ENCODE data around the gene CRTAP. TPM values are rescaled to one million over a fixed set of nuclear protein-coding genes. Genes with fewer than 3 reads are reported as not detected.

Gene CRTAP
- total RNA-seq, 4 donors from 2014 or later, result 174 to 687 (median 286) TPM

- intact Hi-C loops (cut with DNase I; ENCODE audit: low total_unique reads), result no loop called here
- Histone ChIP-seq H3K4me1 (no peaks in the 10 kb centered on the region), H3K4me3 (no peak overlapping the region), H3K27me3 (no peaks in the 10 kb centered on the region), H3K36me3 (no peaks in the 10 kb centered on the region), H3K27ac (no peak overlapping the region), H3K9me3 (no peaks in the 10 kb centered on the region)
- TF ChIP-seq POLR2A (IDR thresholded peaks at IDR 0.05), result no peak
- no peak for DNase-seq
Measured at GRCh38 chr3:33117461-33117860, 3.6 kb downstream of the CRTAP start.

GRCh38 chr3:33119891-33120290 is 6.1 kb downstream of the CRTAP start:
- H3K4me3 ChIP-seq, result no peak overlapping the region
- H3K9me3 ChIP-seq, result no peaks in the 10 kb centered on the region
- H3K36me3 ChIP-seq, result no peaks in the 10 kb centered on the region
- no peaks in the 10 kb centered on the region for H3K27me3 ChIP-seq
- no peak overlapping the region for H3K27ac ChIP-seq
- TF ChIP-seq POLR2A (IDR thresholded peaks at IDR 0.05) (no peak), CTCF (IDR thresholded peaks at IDR 0.05) (no peak)
- no peaks in the 10 kb centered on the region for H3K4me1 ChIP-seq
- intact Hi-C loops (cut with DNase I; ENCODE audit: low total_unique reads), result no loop called here
- no peak for DNase-seq

- intact Hi-C loops (cut with DNase I; ENCODE audit: low total_unique reads), result no loop called here
Measured at GRCh38 chr3:33122991-33123390, 9.2 kb downstream of the CRTAP start.

GRCh38 chr3:33124638-33125037 is 10.8 kb downstream of the CRTAP start:
- H3K27ac ChIP-seq, result no peak overlapping the region
- intact Hi-C loops (cut with DNase I; ENCODE audit: low total_unique reads), result no loop called here

More at GRCh38 chr3:33122991-33123390, 9.2 kb downstream of the CRTAP start:
- Histone ChIP-seq H3K4me3 (no peak overlapping the region), H3K36me3 (no peaks in the 10 kb centered on the region), H3K9me3 (no peaks in the 10 kb centered on the region), H3K27me3 (no peaks in the 10 kb centered on the region), H3K4me1 (no peaks in the 10 kb centered on the region), H3K27ac (no peak overlapping the region)
- TF ChIP-seq POLR2A (IDR thresholded peaks at IDR 0.05) (no peak), CTCF (IDR thresholded peaks at IDR 0.05) (no peak)
- DNase-seq, result no peak

GRCh38 chr3:33125840-33126239 is 12.0 kb downstream of the CRTAP start:
- H3K27ac ChIP-seq, result no peak overlapping the region
- H3K4me1 ChIP-seq, result no peaks in the 10 kb centered on the region
- TF ChIP-seq POLR2A (IDR thresholded peaks at IDR 0.05) (no peak), CTCF (IDR thresholded peaks at IDR 0.05) (no peak)
- no peaks in the 10 kb centered on the region for H3K36me3 ChIP-seq
- no peak for DNase-seq
- no peak overlapping the region for H3K4me3 ChIP-seq
- intact Hi-C loops (cut with DNase I; ENCODE audit: low total_unique reads), result no loop called here
- H3K27me3 ChIP-seq, result no peaks in the 10 kb centered on the region
- H3K9me3 ChIP-seq, result no peaks in the 10 kb centered on the region

More at GRCh38 chr3:33124638-33125037, 10.8 kb downstream of the CRTAP start:
- Histone ChIP-seq H3K27me3 (no peaks in the 10 kb centered on the region), H3K9me3 (no peaks in the 10 kb centered on the region), H3K4me3 (no peak overlapping the region), H3K36me3 (no peaks in the 10 kb centered on the region), H3K4me1 (no peaks in the 10 kb centered on the region)
- TF ChIP-seq CTCF (IDR thresholded peaks at IDR 0.05) (no peak), POLR2A (IDR thresholded peaks at IDR 0.05) (no peak)
- DNase-seq, result no peak

GRCh38 chr3:33128706-33129105 is 14.9 kb downstream of the CRTAP start:
- DNase-seq, result no peak
- intact Hi-C loops (cut with DNase I; ENCODE audit: low total_unique reads), result no loop called here
- Histone ChIP-seq H3K36me3 (no peaks in the 10 kb centered on the region), H3K27me3 (no peaks in the 10 kb centered on the region), H3K27ac (no peak overlapping the region), H3K4me1 (no peaks in the 10 kb centered on the region), H3K4me3 (no peak overlapping the region), H3K9me3 (no peaks in the 10 kb centered on the region)
- TF ChIP-seq CTCF (IDR thresholded peaks at IDR 0.05) (no peak), POLR2A (IDR thresholded peaks at IDR 0.05) (no peak)

All from uterus (tissue), 4 donors.